ENCODE results near the gene IGF1R.
"Not testable (repeated sequence)": the region's sequence is repeated elsewhere in the genome, so short reads cannot be mapped to it uniquely, and the experiment has no call there.

The IGF1R gene

DNA sequence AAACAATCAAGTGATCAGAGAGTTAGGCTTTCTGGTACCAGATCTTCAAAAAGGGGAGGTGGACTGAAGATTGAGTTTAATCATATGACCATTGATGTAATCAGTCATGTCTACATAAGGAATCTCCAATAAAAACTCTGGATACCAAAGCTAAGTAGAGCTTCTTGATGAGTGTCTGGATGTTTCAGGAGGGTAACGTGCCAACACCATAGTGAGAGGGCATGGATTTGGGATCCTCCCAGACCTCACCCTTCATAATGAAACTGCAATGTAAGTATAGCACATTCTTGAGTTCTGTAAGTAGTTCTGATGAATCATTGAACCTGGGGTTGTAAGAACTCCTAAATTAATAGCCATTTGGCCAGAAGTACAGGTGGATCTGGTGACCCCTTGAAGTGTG is 337.9 kb downstream of the IGF1R start:
- ATAC-seq (replicated peaks): no peak
- no peak for DNase-seq
- no peak overlapping the region for H3K4me3 Mint-ChIP-seq
- H3K36me3 Mint-ChIP-seq (ENCODE audit: insufficient read depth): no peaks in the 10 kb centered on the region
- H3K9me3 Mint-ChIP-seq: peaks cover 0 to 5% of the 10 kb centered on the region in 2 donors
- H3K27me3 Mint-ChIP-seq: peaks cover 39 to 68% of the 10 kb centered on the region in 2 donors
- H3K27ac Mint-ChIP-seq: no peak overlapping the region
- H3K4me1 Mint-ChIP-seq (ENCODE audit: low read depth in 2 of 2): no peaks in the 10 kb centered on the region

DNA sequence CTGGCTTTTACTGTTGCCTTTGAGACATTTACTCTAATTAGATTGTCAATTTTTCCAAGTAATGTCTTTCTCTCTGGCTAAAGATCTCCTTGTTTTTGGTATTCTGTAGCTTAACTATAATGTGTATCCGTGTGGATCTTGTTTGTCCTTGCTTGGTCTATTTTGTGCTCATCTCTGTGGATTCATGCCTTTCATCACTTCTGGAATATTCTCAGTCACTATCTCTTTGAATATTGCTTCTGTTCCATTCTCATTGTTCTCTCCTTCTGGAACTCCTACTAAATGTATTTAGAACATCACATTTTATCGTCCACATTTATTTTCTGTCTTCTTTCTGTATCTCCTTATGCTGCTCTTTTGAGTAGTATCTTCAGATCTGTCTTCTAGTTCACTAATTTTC is 346.6 kb downstream of the IGF1R start:
- Mint-ChIP-seq H3K4me3 (no peak overlapping the region), H3K9me3 (peaks cover 3 to 8% of the 10 kb centered on the region in 2 donors), H3K27ac (no peak overlapping the region), H3K36me3 (ENCODE audit: insufficient read depth) (no peaks in the 10 kb centered on the region), H3K4me1 (ENCODE audit: low read depth in 2 of 2) (no peaks in the 10 kb centered on the region), H3K27me3 (peaks cover 10 to 13% of the 10 kb centered on the region in 2 donors)
- DNase-seq (no peak), ATAC-seq (replicated peaks) (no peak)

DNA sequence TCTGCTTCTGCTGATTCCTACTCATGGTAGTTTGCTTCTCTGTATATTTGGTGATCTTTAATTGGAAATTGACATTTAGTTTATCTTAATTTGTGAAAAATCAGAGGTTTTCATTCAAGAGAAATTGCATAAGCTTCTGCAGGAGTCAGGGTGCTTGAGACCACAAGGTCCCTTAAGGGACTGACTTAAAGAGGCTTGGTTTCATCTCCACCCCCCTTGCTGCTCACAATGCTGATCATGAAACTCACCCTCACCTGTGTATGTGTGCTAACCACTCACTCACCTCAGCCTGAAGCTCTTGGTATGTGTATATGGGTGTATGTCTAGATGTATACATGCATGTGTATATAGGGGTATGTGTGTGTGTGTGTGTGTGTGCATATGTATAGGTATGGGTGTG is 347.8 kb downstream of the IGF1R start:
- ATAC-seq (replicated peaks) (no peak), DNase-seq (no peak)
- Mint-ChIP-seq H3K9me3 (peaks cover 3 to 8% of the 10 kb centered on the region in 2 donors), H3K27ac (no peak overlapping the region), H3K4me1 (ENCODE audit: low read depth in 2 of 2) (no peaks in the 10 kb centered on the region), H3K27me3 (no peaks in the 10 kb centered on the region), H3K4me3 (no peak overlapping the region), H3K36me3 (ENCODE audit: insufficient read depth) (no peaks in the 10 kb centered on the region)

DNA sequence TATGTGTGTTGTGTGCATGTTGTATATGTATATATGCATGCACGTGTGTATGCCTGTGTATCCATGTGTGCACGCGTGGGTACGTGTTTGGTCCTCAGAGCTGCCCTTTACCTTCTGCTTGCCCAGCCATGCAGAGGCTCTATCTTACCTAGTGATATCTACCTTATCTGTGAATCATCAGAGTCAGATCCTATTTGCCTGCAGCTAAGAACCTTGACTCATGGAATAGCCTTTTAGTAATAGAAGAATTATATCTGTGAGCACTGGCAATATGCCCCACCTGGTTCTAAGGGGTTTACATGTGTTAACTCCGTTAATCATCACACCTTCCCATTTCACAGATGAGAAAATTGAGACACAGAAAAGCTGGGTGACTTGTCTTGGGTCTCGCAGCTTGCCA is 348.3 kb downstream of the IGF1R start:
- no peak overlapping the region for H3K4me3 Mint-ChIP-seq
- DNase-seq (no peak), ATAC-seq (replicated peaks) (no peak)
- H3K4me1 Mint-ChIP-seq (ENCODE audit: low read depth in 2 of 2): no peaks in the 10 kb centered on the region
- H3K27ac Mint-ChIP-seq: no peak overlapping the region
- no peaks in the 10 kb centered on the region for H3K36me3 Mint-ChIP-seq (ENCODE audit: insufficient read depth)
- no peaks in the 10 kb centered on the region for H3K27me3 Mint-ChIP-seq
- peaks cover 3 to 8% of the 10 kb centered on the region in 2 donors for H3K9me3 Mint-ChIP-seq

DNA sequence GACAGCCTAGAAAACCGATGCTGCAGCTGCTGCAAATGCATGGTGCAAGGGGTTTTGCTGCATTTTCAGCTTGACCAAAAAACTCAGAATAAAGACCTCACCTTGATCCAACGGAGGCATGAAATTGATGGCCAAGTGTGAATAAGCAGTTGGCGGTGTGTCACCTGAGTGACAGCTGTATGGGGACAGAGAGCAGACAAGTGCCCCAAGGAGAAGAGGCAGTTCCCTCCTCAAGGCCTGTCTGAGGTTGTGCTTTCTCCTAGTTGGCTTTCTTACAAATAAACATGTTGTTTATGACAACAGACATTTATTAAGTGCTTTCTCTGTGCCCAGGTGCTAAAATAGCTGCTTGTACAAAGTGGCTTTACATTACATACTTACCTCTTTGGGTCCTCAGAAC is 349.0 kb downstream of the IGF1R start:
- H3K36me3 Mint-ChIP-seq (ENCODE audit: insufficient read depth): no peaks in the 10 kb centered on the region
- H3K27me3 Mint-ChIP-seq: no peaks in the 10 kb centered on the region
- H3K4me3 Mint-ChIP-seq: no peak overlapping the region
- peaks cover 3 to 8% of the 10 kb centered on the region in 2 donors for H3K9me3 Mint-ChIP-seq
- DNase-seq (no peak), ATAC-seq (replicated peaks) (no peak)
- peaks cover 0 to 2% of the 10 kb centered on the region in 2 donors for H3K4me1 Mint-ChIP-seq (ENCODE audit: low read depth in 2 of 2)
- H3K27ac Mint-ChIP-seq: no peak overlapping the region

DNA sequence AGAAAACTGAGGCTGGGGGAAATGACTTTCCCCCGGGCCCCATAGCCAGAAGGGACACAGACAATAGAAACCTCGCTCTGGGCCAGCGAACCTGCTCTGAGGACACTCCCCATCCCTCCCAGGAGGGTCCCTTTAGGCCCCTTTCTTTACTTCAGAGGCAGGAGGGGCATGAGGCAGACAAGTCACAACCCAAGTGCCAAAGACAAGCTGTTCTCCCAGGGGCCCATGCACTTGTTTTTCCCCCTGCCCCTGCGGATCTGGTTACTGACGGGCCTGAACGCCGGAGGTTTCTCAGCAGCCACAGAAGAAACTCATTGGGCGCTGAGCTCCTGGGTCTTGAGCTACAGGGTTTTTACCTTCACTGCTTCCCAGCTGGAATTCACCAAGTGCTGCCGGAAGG is 349.4 kb downstream of the IGF1R start:
- peaks cover 3 to 8% of the 10 kb centered on the region in 2 donors for H3K9me3 Mint-ChIP-seq
- no peak for DNase-seq
- H3K4me1 Mint-ChIP-seq (ENCODE audit: low read depth in 2 of 2): peaks cover 0 to 2% of the 10 kb centered on the region in 2 donors
- no peaks in the 10 kb centered on the region for H3K36me3 Mint-ChIP-seq (ENCODE audit: insufficient read depth)
- no peak overlapping the region for H3K27ac Mint-ChIP-seq
- no peak for ATAC-seq (replicated peaks)
- H3K27me3 Mint-ChIP-seq: no peaks in the 10 kb centered on the region
- no peak overlapping the region for H3K4me3 Mint-ChIP-seq

DNA sequence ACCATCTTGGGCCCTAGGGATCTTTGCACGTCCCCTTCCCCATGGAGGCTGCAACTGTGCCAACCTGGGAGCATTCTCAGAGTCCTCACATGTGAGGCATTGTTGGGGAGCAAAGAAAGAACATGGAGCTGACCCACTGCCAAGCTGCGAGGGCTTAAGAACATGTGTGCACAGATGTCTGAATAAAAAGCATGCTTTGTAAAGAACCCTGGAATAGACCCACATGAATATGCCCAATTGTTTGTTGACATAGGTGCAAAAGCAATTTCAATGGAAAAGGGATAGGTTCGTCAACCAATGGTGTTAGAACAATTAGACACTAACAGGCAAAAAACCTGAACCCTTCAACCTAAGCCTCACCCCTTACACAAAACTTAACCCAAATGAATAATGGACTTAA is 349.9 kb downstream of the IGF1R start:
- H3K4me1 Mint-ChIP-seq (ENCODE audit: low read depth in 2 of 2): peaks cover 0 to 2% of the 10 kb centered on the region in 2 donors
- H3K9me3 Mint-ChIP-seq: peaks cover 3 to 8% of the 10 kb centered on the region in 2 donors
- H3K27me3 Mint-ChIP-seq: no peaks in the 10 kb centered on the region
- H3K27ac Mint-ChIP-seq: no peak overlapping the region
- ATAC-seq (replicated peaks) (no peak), DNase-seq (no peak)
- H3K36me3 Mint-ChIP-seq (ENCODE audit: insufficient read depth): no peaks in the 10 kb centered on the region
- H3K4me3 Mint-ChIP-seq: no peak overlapping the region

DNA sequence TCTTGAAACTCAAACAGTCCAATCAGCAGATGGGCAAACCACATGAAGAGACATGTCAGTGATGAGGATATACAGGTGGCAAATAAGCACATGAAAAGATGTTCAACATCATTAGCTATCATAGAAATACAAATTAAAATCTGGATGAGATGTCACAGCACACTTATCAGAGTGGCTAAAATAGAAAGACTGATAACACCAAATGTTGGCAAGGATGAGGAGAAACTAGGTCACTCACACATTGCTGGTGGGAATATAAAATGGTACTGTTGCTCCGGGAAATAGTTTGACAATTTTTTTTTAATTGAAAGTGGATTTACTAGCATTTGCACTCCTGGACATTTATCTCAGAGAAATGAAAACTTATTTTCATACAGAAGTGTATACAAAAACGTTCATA is 350.9 kb downstream of the IGF1R start:
- Mint-ChIP-seq H3K27ac (no peak overlapping the region), H3K9me3 (peaks cover 3 to 8% of the 10 kb centered on the region in 2 donors), H3K4me1 (ENCODE audit: low read depth in 2 of 2) (peaks cover 0 to 2% of the 10 kb centered on the region in 2 donors), H3K4me3 (no peak overlapping the region), H3K36me3 (ENCODE audit: insufficient read depth) (no peaks in the 10 kb centered on the region), H3K27me3 (no peaks in the 10 kb centered on the region)
- ATAC-seq (replicated peaks) (no peak), DNase-seq (no peak)

DNA sequence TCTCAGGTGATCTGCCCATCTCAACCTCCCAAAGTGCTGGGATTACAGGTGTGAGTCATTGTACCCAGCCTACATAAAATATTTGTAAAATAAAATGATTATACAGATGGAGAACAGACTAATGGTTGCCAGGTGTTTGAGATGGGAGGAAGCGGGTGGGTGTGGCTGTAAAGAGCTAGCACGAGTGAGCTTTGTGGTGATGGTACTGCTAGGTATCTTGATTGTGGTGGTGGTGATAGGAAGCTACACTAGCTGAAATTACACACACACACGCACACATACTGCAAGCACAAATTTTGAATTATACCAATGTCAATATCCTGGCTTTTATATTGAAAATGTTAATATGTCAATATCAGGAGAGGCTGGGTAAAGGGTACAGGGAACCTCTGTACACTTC is 353.9 kb downstream of the IGF1R start:
- H3K27ac Mint-ChIP-seq: no peak overlapping the region
- ATAC-seq (replicated peaks) (no peak), DNase-seq (no peak)
- H3K27me3 Mint-ChIP-seq: peaks cover 0 to 3% of the 10 kb centered on the region in 2 donors
- peaks cover 0 to 2% of the 10 kb centered on the region in 2 donors for H3K4me1 Mint-ChIP-seq (ENCODE audit: low read depth in 2 of 2)
- H3K36me3 Mint-ChIP-seq (ENCODE audit: insufficient read depth): no peaks in the 10 kb centered on the region
- no peaks in the 10 kb centered on the region for H3K9me3 Mint-ChIP-seq
- no peak overlapping the region for H3K4me3 Mint-ChIP-seq

DNA sequence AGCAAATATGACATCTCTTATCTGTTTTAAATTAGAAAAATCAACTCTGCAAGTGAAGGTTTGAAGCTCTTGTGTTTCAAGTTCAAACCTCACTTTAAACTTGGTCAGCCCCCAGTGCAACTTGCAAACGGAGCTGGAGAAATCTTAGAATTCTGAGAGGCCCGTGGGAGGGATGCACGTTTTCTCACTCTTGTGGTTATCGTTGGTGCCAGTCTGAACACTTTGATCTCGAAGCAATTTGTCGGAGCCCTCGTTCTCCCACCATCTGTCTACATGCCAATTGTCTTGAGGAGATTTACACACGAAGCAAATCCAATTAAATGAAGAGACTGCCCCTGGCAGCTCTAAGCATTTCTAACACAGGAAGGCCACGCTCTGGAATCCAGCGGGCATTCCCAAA is 355.0 kb downstream of the IGF1R start:
- H3K27ac Mint-ChIP-seq; ATAC-seq (replicated peaks); DNase-seq; H3K4me3 Mint-ChIP-seq; H3K36me3 Mint-ChIP-seq (ENCODE audit: insufficient read depth); H3K4me1 Mint-ChIP-seq (ENCODE audit: low read depth in 2 of 2); H3K27me3 Mint-ChIP-seq; H3K9me3 Mint-ChIP-seq: not testable (repeated sequence)

DNA sequence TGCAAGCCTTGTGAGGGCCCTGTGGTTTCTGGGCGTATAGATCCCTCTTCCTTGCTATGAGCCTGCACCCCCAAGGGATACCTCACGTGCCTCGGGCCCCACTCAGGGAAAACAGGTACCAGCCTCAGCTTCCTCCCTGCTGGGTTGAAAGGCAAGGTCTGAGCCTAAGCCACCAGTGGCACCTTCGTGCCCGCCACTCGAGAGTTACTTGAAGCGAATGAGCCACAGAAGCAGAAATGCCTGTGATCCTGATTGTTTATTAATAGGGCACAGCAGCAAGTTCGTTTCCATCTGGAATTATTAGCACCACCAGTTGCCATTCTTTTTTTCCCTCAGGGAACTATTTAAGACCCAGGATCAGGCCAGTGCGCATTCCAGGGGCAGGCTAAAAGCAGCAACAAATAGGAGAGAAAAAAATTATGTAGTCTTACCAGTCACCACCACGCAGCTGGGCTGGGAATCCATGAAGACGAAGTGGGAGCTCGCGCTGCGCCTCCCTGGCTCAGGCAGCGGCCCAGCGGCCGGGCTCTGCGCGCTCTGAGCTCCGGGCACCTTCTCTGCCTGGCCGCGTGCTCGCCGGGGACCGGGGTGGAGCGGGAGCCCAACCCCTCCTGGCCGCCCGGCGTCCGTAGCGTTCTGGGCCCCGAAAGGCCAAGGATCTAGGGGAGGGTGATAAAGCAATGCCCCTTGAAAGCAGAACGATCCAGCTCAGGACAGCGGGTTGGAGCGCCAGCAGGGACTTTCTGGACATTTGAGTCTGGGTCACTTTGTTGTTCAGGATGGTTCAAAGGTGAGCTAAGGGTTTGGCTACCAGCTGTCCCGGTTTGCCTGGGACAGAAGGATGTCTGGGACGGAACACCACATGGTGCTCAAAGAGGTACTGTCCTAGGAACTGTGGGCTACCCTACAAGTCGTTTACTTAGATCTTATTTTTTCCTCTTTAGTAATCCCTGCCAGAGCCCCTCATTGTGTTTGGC is 356.9 kb downstream of the IGF1R start:
- not testable (repeated sequence) for H3K4me3 Mint-ChIP-seq; H3K4me1 Mint-ChIP-seq (ENCODE audit: low read depth in 2 of 2); ATAC-seq (replicated peaks); H3K36me3 Mint-ChIP-seq (ENCODE audit: insufficient read depth); H3K27ac Mint-ChIP-seq; H3K9me3 Mint-ChIP-seq; DNase-seq
- peaks cover 0 to 12% of the 10 kb centered on the region in 2 donors for H3K27me3 Mint-ChIP-seq

DNA sequence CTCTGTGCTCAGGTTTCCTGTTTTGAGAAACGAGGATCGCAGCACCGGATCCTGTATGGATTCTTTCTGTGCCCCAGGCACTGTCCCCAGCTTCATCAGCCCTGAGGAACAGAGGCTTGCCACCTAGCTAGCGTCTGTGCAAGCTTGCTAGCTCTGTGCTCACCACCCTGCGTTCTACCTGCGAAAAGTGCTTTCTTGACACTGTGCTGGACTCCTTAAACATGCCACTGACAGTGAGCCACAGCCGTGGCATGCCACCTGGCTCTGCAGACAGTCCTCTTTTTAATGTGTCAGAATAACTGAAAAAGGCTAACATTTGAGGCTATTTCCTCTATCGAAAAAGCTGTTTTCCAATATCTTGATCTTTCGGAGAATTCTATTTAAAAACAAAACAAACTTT is 357.8 kb downstream of the IGF1R start:
- no peak overlapping the region for H3K4me3 Mint-ChIP-seq
- ATAC-seq (replicated peaks): no peak
- DNase-seq: no peak

DNA sequence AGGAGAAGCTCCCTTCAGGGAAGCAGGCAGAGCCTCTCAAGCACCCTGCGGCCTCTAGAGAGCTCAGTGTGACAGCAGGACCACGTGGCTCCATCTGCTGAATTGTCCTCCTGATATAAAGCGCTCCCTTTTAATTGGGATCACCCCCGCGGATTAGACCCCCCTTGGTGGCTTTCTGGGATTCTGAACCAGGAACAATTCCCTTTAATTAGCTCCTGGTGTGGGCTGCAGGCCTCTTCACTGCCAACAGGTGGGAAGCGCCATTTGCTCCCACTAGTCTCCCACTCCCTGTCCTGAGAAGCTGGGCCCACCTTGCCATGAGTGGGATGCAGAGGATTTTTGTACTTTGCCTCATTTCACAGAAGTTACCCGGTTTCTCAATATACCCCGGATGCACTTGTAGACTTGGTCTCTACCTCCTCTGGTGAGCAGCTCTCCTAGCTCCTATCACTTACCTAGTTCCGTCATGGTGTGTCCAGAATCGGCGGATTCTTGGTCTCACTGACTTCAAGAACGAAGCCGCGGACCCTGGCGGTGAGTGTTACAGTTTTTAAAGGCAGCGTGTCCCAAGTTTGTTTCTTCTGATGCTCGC is 358.7 kb downstream of the IGF1R start:
- Mint-ChIP-seq H3K9me3 (no peaks in the 10 kb centered on the region), H3K4me3 (no peak overlapping the region), H3K27me3 (peaks cover 4 to 20% of the 10 kb centered on the region in 2 donors), H3K36me3 (ENCODE audit: insufficient read depth) (no peaks in the 10 kb centered on the region), H3K4me1 (ENCODE audit: low read depth in 2 of 2) (peaks cover 0 to under 1% of the 10 kb centered on the region in 2 donors), H3K27ac (no peak overlapping the region)
- DNase-seq (no peak), ATAC-seq (replicated peaks) (no peak)

More for the DNA sequence above, 357.8 kb downstream of the IGF1R start:
- Mint-ChIP-seq H3K27me3 (peaks cover 4 to 20% of the 10 kb centered on the region in 2 donors), H3K9me3 (no peaks in the 10 kb centered on the region), H3K36me3 (ENCODE audit: insufficient read depth) (no peaks in the 10 kb centered on the region), H3K27ac (no peak overlapping the region), H3K4me1 (ENCODE audit: low read depth in 2 of 2) (peaks cover 0 to 2% of the 10 kb centered on the region in 2 donors)

Data from effector memory CD8-positive, alpha-beta T cell (primary cell).